Measurements from ENCODE around the gene MYO19. TPM values are rescaled to one million over a fixed set of nuclear protein-coding genes. Genes with fewer than 3 reads are reported as not detected.

MYO19 gene
- total and polyA plus RNA-seq, 4 donors = 8.7 to 47.2 (median 20.8) TPM

GRCh38 chr17:36469733-36470132 lies 64.9 kb downstream of the MYO19 start:
- no peak for DNase-seq (ENCODE audit: low spot score)
- Histone ChIP-seq H3K4me1 (ENCODE audit: control insufficient read depth in 4 of 4, insufficient read depth in 4 of 4, low read length in 3 of 4) (no peaks in the 10 kb centered on the region), H3K4me3 (ENCODE audit: low read depth in 1 of 3, low read length in 3 of 3) (no peak overlapping the region), H3K27me3 (ENCODE audit: control insufficient read depth in 4 of 4, insufficient read depth in 4 of 4, low read length in 3 of 4) (peaks cover 0 to 11% (median 3%) of the 10 kb centered on the region in 4 donors), H3K9ac (ENCODE audit: low read depth in 1 of 2, low read length in 2 of 2) (no peak overlapping the region), H3K9me3 (ENCODE audit: control insufficient read depth in 4 of 4, low read length in 3 of 4) (no peaks in the 10 kb centered on the region), H3K36me3 (ENCODE audit: control insufficient read depth in 4 of 4, insufficient read depth in 3 of 4, low read depth in 1 of 4, low read length in 3 of 4) (no peaks in the 10 kb centered on the region), H3K27ac (ENCODE audit: low read depth in 1 of 2, low read length in 2 of 2) (no peak overlapping the region)
- no peak for TF ChIP-seq FOXA1 (IDR thresholded peaks at IDR 0.05)
- no peak for TF ChIP-seq RXRA (IDR thresholded peaks at IDR 0.05)
- WGBS = 73% methylated on average over 7 of the region's 7 CpGs

DNA sequence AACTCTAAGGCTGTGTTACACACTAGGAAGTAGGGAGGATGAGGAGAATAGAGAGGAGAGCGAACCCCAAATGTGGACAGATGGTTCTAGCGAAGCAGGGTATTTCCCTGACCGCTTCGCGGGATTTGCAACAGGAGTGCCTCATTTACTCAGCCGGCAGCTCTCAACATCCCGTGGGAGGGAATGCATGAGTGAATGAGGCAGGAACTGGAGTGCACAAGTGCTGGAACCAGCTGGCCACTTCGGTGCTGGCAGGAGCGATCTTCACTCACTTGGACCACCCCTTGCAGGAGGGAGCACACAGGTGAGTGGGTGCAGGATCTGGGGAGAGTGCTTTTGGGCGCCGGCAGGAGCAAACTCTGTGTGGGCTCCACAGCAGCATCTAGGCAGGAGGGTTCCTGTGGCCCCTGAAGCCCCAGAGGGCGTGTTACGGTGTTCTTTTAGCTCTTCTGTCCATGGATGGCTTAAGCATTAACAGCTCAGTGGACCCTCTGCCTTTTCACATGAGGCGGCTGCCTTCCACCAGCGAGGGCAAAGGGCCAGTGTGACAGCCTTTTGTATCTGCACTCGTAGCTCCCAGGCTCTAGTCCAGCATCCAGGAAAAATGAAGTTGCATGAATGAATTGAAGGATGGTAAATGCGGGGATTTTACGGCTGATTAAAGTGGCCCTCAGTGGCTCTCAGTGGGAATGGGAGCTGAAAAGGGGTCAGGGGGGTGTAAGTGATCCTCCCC lies 65.6 kb downstream of the MYO19 start:
- Histone ChIP-seq H3K27me3 (ENCODE audit: control insufficient read depth in 4 of 4, insufficient read depth in 4 of 4, low read length in 3 of 4) (peaks cover 0 to 11% (median 3%) of the 10 kb centered on the region in 4 donors), H3K9ac (ENCODE audit: low read depth in 1 of 2, low read length in 2 of 2) (no peak overlapping the region), H3K4me3 (ENCODE audit: low read depth in 1 of 3, low read length in 3 of 3) (no peak overlapping the region), H3K36me3 (ENCODE audit: control insufficient read depth in 4 of 4, insufficient read depth in 3 of 4, low read depth in 1 of 4, low read length in 3 of 4) (no peaks in the 10 kb centered on the region), H3K4me1 (ENCODE audit: control insufficient read depth in 4 of 4, insufficient read depth in 4 of 4, low read length in 3 of 4) (no peaks in the 10 kb centered on the region), H3K27ac (ENCODE audit: low read depth in 1 of 2, low read length in 2 of 2) (no peak overlapping the region), H3K9me3 (ENCODE audit: control insufficient read depth in 4 of 4, low read length in 3 of 4) (no peaks in the 10 kb centered on the region)
- WGBS = 58% methylated on average over 18 of the region's 18 CpGs
- no peak for TF ChIP-seq YY1 (IDR thresholded peaks at IDR 0.05)
- TF ChIP-seq, protein P1, sequence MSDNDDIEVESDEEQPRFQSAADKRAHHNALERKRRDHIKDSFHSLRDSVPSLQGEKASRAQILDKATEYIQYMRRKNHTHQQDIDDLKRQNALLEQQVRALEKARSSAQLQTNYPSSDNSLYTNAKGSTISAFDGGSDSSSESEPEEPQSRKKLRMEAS (IDR thresholded peaks at IDR 0.05) = no peak
- no peak for TF ChIP-seq REST (IDR thresholded peaks at IDR 0.05)
- TF ChIP-seq, protein P2, sequence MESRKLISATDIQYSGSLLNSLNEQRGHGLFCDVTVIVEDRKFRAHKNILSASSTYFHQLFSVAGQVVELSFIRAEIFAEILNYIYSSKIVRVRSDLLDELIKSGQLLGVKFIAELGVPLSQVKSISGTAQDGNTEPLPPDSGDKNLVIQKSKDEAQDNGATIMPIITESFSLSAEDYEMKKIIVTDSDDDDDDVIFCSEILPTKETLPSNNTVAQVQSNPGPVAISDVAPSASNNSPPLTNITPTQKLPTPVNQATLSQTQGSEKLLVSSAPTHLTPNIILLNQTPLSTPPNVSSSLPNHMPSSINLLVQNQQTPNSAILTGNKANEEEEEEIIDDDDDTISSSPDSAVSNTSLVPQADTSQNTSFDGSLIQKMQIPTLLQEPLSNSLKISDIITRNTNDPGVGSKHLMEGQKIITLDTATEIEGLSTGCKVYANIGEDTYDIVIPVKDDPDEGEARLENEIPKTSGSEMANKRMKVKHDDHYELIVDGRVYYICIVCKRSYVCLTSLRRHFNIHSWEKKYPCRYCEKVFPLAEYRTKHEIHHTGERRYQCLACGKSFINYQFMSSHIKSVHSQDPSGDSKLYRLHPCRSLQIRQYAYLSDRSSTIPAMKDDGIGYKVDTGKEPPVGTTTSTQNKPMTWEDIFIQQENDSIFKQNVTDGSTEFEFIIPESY (IDR thresholded peaks at IDR 0.05) = no peak
- TF ChIP-seq GABPA (IDR thresholded peaks at IDR 0.05 in 1 of 2, conservative IDR thresholded peaks at IDR 0.05 in 1 of 2) = no peak
- no peak for TF ChIP-seq FOXA2 (IDR thresholded peaks at IDR 0.05)
- no peak for TF ChIP-seq HNF4G (IDR thresholded peaks at IDR 0.05)
- no peak for TF ChIP-seq RAD21 (IDR thresholded peaks at IDR 0.05)
- no peak for TF ChIP-seq RXRA (IDR thresholded peaks at IDR 0.05)
- TF ChIP-seq SP1 (IDR thresholded peaks at IDR 0.05) = no peak
- no peak for TF ChIP-seq JUND (IDR thresholded peaks at IDR 0.05)
- TF ChIP-seq FOXA1 (IDR thresholded peaks at IDR 0.05) = no peak
- no peak for TF ChIP-seq EGR1 (IDR thresholded peaks at IDR 0.05; ENCODE audit: low read depth in 2 of 2)
- no peak for DNase-seq (ENCODE audit: low spot score)
